Ovary (tissue), 3 donors: ENCODE data around the gene SV2B.

Experiments
- EP300 ChIP-seq: sonication (generic); formaldehyde crosslinking; IDR thresholded peaks from one replicate; pipeline ENCODE4 v1.6.1; 2017; ENCODE audit warnings: antibody characterized with exemption
- POLR2A ChIP-seq: fragments of 450-650 bp; IDR thresholded peaks from one replicate; pipeline ENCODE4 v1.6.1; 2017; ENCODE audit warnings: antibody characterized with exemption, mild to moderate bottlenecking, moderate library complexity
- TF ChIP-seq, protein P1 (sequence below), 3 donors: fragments of 450-650 bp in 2 of 3; fragments of 200-600 bp in 1 of 3; IDR thresholded peaks; one replicate each; pipeline versions ENCODE4 v1.5.1 to v1.8.0; 2016 to 2022; ENCODE audit warnings: antibody characterized with exemption in 3 of 3, mild to moderate bottlenecking in 1 of 3
- donor health status: DM: no; HTN: no; CAD: no.

DNA sequence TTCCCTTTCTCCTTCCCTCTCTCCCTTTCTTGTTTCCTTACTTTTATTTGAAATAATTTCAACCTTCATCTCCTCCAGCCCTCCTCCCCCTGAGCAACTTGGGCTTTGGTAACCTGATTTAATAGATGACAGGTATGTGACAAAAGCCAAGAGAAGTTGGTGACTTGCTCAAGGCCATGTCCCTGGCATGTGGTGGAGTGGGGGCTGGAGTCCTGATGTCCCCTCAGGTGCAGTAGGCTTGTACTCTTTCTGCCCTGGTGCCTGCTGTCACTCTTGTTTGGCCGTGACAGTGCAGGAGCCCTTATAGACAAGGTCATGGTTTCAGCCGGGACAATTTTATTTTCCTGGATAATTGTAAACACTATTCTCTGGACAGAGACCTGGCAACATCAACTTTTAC is 152.7 kb downstream of the SV2B start:
- TF ChIP-seq, protein P1, sequence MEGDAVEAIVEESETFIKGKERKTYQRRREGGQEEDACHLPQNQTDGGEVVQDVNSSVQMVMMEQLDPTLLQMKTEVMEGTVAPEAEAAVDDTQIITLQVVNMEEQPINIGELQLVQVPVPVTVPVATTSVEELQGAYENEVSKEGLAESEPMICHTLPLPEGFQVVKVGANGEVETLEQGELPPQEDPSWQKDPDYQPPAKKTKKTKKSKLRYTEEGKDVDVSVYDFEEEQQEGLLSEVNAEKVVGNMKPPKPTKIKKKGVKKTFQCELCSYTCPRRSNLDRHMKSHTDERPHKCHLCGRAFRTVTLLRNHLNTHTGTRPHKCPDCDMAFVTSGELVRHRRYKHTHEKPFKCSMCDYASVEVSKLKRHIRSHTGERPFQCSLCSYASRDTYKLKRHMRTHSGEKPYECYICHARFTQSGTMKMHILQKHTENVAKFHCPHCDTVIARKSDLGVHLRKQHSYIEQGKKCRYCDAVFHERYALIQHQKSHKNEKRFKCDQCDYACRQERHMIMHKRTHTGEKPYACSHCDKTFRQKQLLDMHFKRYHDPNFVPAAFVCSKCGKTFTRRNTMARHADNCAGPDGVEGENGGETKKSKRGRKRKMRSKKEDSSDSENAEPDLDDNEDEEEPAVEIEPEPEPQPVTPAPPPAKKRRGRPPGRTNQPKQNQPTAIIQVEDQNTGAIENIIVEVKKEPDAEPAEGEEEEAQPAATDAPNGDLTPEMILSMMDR (IDR thresholded peaks at IDR 0.05) = no peak
- TF ChIP-seq POLR2A = no peak
- no peak for TF ChIP-seq EP300
